ENCODE data around the gene NKAPL. TPM values are rescaled to one million over a fixed set of nuclear protein-coding genes. Genes with fewer than 3 reads are reported as not detected.

Gene NKAPL
- total and polyA plus RNA-seq, 10 of the 15 experiments (the other 5 are each of a cell fraction or from before 2014, with no cell fraction given) = 0.10 to 0.48 (median 0.19) TPM; not detected in 1

DNA sequence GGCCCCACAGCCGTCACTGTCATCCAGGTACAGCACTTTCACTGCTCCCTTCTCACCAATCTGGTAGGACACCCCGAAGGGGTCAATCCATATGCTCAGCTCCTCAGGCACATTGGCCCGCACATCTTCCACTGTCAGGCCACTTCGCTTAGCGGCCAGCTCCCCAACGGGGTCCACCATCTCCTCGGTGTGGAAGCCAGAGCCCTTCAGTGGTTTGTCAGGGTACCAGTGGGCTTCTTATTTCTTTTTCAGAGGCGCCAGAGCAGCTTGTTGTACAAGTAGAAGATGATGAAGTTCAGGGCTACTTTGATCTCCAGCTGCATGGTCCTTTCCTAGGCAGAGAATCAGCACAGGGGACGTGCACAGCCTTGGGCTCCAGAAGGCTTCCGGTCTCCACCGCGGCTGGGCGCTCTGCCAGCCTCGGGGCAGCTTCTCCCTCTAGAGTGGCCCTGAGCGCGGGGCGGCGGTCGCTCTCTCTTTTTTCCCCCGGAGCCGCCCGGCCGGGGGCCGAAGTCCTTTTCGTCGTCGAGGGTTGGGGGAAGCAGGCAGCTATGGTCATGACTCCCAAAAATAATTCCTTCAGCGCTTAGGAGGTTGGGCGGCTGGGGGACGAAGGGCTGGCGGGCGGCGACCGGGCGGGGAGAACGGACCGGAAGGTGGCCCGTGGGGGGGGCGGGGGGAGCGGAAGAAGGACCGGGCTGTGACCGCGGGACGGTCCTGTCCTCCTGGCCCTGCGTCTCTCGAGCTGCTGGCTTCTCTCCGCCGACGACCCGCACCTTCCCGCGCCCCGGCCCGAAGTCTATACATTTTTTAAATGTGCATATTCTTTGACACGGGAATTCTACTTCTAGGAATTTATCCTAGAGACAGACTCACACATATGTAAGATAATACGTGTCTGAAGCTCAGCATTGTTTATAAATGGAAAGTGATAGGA is 40.5 kb upstream of the NKAPL start (continued):
- TF ChIP-seq, protein P1, sequence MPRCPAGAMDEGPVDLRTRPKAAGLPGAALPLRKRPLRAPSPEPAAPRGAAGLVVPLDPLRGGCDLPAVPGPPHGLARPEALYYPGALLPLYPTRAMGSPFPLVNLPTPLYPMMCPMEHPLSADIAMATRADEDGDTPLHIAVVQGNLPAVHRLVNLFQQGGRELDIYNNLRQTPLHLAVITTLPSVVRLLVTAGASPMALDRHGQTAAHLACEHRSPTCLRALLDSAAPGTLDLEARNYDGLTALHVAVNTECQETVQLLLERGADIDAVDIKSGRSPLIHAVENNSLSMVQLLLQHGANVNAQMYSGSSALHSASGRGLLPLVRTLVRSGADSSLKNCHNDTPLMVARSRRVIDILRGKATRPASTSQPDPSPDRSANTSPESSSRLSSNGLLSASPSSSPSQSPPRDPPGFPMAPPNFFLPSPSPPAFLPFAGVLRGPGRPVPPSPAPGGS (IDR thresholded peaks at IDR 0.05; ENCODE audit: borderline replicate concordance, insufficient read depth, low read depth, low read length, poor library complexity, severe bottlenecking) = no peak
- TF ChIP-seq NBN (IDR thresholded peaks at IDR 0.05) (no peak), ASH2L (IDR thresholded peaks at IDR 0.05; ENCODE audit: borderline replicate concordance, low read depth) (no peak), RB1 (IDR thresholded peaks at IDR 0.05; ENCODE audit: borderline replicate concordance) (peak; percentile 48; the same call in 1 of the 2 replicates), MXI1 (IDR thresholded peaks at IDR 0.05; ENCODE audit: low read depth, low read length) (0 out of 2 replicates have a peak, but pooled peaks have one; percentile 32), SIN3A (IDR thresholded peaks at IDR 0.05; ENCODE audit: low read depth, low read length) (0 out of 2 replicates have a peak, but pooled peaks have one; percentile 27), NR2F1 (conservative IDR thresholded peaks at IDR 0.05) (peak; percentile 28; the same call in 1 of the 2 replicates), PML (IDR thresholded peaks at IDR 0.05; ENCODE audit: low read length) (peak; percentile 65; the same call in 1 of the 2 replicates), ZNF207 (IDR thresholded peaks at IDR 0.05; ENCODE audit: borderline replicate concordance) (no peak), POLR2A (IDR thresholded peaks at IDR 0.05; ENCODE audit: low read depth, low read length) (peak; percentile 67)
- TF ChIP-seq, protein P2, sequence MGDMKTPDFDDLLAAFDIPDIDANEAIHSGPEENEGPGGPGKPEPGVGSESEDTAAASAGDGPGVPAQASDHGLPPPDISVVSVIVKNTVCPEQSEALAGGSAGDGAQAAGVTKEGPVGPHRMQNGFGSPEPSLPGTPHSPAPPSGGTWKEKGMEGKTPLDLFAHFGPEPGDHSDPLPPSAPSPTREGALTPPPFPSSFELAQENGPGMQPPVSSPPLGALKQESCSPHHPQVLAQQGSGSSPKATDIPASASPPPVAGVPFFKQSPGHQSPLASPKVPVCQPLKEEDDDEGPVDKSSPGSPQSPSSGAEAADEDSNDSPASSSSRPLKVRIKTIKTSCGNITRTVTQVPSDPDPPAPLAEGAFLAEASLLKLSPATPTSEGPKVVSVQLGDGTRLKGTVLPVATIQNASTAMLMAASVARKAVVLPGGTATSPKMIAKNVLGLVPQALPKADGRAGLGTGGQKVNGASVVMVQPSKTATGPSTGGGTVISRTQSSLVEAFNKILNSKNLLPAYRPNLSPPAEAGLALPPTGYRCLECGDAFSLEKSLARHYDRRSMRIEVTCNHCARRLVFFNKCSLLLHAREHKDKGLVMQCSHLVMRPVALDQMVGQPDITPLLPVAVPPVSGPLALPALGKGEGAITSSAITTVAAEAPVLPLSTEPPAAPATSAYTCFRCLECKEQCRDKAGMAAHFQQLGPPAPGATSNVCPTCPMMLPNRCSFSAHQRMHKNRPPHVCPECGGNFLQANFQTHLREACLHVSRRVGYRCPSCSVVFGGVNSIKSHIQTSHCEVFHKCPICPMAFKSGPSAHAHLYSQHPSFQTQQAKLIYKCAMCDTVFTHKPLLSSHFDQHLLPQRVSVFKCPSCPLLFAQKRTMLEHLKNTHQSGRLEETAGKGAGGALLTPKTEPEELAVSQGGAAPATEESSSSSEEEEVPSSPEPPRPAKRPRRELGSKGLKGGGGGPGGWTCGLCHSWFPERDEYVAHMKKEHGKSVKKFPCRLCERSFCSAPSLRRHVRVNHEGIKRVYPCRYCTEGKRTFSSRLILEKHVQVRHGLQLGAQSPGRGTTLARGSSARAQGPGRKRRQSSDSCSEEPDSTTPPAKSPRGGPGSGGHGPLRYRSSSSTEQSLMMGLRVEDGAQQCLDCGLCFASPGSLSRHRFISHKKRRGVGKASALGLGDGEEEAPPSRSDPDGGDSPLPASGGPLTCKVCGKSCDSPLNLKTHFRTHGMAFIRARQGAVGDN (IDR thresholded peaks at IDR 0.05) = peak; percentile 65
- TF ChIP-seq, protein P3, sequence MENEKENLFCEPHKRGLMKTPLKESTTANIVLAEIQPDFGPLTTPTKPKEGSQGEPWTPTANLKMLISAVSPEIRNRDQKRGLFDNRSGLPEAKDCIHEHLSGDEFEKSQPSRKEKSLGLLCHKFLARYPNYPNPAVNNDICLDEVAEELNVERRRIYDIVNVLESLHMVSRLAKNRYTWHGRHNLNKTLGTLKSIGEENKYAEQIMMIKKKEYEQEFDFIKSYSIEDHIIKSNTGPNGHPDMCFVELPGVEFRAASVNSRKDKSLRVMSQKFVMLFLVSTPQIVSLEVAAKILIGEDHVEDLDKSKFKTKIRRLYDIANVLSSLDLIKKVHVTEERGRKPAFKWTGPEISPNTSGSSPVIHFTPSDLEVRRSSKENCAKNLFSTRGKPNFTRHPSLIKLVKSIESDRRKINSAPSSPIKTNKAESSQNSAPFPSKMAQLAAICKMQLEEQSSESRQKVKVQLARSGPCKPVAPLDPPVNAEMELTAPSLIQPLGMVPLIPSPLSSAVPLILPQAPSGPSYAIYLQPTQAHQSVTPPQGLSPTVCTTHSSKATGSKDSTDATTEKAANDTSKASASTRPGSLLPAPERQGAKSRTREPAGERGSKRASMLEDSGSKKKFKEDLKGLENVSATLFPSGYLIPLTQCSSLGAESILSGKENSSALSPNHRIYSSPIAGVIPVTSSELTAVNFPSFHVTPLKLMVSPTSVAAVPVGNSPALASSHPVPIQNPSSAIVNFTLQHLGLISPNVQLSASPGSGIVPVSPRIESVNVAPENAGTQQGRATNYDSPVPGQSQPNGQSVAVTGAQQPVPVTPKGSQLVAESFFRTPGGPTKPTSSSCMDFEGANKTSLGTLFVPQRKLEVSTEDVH (IDR thresholded peaks at IDR 0.05; ENCODE audit: low read depth, partially characterized antibody) = peak; percentile 27
- TF ChIP-seq, protein P4, sequence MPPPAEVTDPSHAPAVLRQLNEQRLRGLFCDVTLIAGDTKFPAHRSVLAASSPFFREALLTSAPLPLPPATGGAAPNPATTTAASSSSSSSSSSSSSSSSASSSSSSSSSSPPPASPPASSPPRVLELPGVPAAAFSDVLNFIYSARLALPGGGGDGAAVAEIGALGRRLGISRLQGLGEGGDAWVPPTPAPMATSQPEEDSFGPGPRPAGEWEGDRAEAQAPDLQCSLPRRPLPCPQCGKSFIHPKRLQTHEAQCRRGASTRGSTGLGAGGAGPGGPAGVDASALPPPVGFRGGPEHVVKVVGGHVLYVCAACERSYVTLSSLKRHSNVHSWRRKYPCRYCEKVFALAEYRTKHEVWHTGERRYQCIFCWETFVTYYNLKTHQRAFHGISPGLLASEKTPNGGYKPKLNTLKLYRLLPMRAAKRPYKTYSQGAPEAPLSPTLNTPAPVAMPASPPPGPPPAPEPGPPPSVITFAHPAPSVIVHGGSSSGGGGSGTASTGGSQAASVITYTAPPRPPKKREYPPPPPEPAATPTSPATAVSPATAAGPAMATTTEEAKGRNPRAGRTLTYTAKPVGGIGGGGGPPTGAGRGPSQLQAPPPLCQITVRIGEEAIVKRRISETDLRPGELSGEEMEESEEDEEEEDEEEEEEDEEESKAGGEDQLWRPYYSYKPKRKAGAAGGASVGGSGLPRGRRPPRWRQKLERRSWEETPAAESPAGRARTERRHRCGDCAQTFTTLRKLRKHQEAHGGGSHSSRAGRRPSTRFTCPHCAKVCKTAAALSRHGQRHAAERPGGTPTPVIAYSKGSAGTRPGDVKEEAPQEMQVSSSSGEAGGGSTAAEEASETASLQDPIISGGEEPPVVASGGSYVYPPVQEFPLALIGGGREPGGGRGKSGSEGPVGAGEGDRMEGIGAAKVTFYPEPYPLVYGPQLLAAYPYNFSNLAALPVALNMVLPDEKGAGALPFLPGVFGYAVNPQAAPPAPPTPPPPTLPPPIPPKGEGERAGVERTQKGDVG (CRISPR knock-in tag; IDR thresholded peaks at IDR 0.05) = no peak
- TF ChIP-seq, protein P5, sequence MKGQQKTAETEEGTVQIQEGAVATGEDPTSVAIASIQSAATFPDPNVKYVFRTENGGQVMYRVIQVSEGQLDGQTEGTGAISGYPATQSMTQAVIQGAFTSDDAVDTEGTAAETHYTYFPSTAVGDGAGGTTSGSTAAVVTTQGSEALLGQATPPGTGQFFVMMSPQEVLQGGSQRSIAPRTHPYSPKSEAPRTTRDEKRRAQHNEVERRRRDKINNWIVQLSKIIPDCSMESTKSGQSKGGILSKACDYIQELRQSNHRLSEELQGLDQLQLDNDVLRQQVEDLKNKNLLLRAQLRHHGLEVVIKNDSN (IDR thresholded peaks at IDR 0.05; ENCODE audit: borderline replicate concordance, extremely low read length, insufficient read depth, low read depth, low read length) = no peak
